GM12878 (cell line): ENCODE measurements around the gene BTBD6. TPM values are rescaled to one million over a fixed set of nuclear protein-coding genes. Genes with fewer than 3 reads are reported as not detected.

ENCODE experiments used
- BMI1 ChIP-seq: fragments of 450-650 bp; IDR thresholded peaks from 2 replicates; pipeline ENCODE4 v1.6.1; 2016; ENCODE audit warnings: mild to moderate bottlenecking, moderate library complexity, borderline replicate concordance
- GABPA ChIP-seq: IDR thresholded peaks from 2 replicates; pipeline ENCODE4 v1.6.1; 2014; ENCODE audit warnings: antibody characterized with exemption, low read depth, mild to moderate bottlenecking, inconsistent platforms
- NR2F1 ChIP-seq: fragments of 450-650 bp; conservative IDR thresholded peaks from 2 replicates; pipeline ENCODE4 v1.6.1; 2017; ENCODE audit warnings: mild to moderate bottlenecking
- SMAD1 ChIP-seq: fragments of 450-650 bp; IDR thresholded peaks from 2 replicates; pipeline ENCODE4 v1.6.1; 2018; ENCODE audit warnings: mild to moderate bottlenecking, low read depth; ENCODE audit not compliant: partially characterized antibody
- YY1 ChIP-seq: IDR thresholded peaks from 2 replicates; pipeline ENCODE4 v1.6.1; 2011; ENCODE audit warnings: low read depth, mild to moderate bottlenecking, low read length
- ZBTB33 ChIP-seq: fragments of 450-650 bp; IDR thresholded peaks from 2 replicates; pipeline ENCODE4 v1.6.1; 2017; ENCODE audit warnings: mild to moderate bottlenecking
- polyA plus RNA-seq, 11 experiments: library from polyadenylated mRNA; depleted of rRNA in 4 of 11; unstranded in 6 of 11; stranded (reverse) in 5 of 11; fragments of >200 nt; fragmentation: Nextera tagmentation in 4 of 11; fragmentation: Illumina TruSeq in 1 of 11; extraction: Ambion mirVana in 4 of 11; extraction: Trizol in 1 of 11; gene quantifications; 1 replicate in 1 of 11; 2 replicates in 10 of 11; pipeline versions ENCODE4 v1.2.1 to v1.2.3, GENCODE V29; 2011 to 2016; ENCODE audit warnings: inconsistent platforms in 2 of 11, missing spikeins in 2 of 11, low read depth in 1 of 11
- total RNA-seq, 4 experiments: library from RNA; depleted of rRNA in 3 of 4; stranded (reverse); fragments of >200 nt in 3 of 4; fragmentation: Illumina TruSeq in 1 of 4; extraction: Trizol in 1 of 4; gene quantifications; 2 replicates each; pipeline versions ENCODE4 v1.2.1 to v1.2.3, GENCODE V29; 2013 to 2021
- TF ChIP-seq, protein P1 (sequence below): IDR thresholded peaks from 2 replicates; pipeline ENCODE4 v1.6.1; 2012; ENCODE audit warnings: improper control_type of control experiment, low read depth, low read length; ENCODE audit not compliant: insufficient replicate concordance

Gene BTBD6
- total and polyA plus RNA-seq, 10 of the 15 experiments (the other 5 are each of a cell fraction or from before 2014, with no cell fraction given): 1.4 to 36.5 (median 15.8) TPM

GRCh38 chr14:105209091-105209490, 39.2 kb upstream of the BTBD6 start (continued):
- no peak for TF ChIP-seq GABPA
- no peak for TF ChIP-seq SMAD1
- TF ChIP-seq, protein P1, sequence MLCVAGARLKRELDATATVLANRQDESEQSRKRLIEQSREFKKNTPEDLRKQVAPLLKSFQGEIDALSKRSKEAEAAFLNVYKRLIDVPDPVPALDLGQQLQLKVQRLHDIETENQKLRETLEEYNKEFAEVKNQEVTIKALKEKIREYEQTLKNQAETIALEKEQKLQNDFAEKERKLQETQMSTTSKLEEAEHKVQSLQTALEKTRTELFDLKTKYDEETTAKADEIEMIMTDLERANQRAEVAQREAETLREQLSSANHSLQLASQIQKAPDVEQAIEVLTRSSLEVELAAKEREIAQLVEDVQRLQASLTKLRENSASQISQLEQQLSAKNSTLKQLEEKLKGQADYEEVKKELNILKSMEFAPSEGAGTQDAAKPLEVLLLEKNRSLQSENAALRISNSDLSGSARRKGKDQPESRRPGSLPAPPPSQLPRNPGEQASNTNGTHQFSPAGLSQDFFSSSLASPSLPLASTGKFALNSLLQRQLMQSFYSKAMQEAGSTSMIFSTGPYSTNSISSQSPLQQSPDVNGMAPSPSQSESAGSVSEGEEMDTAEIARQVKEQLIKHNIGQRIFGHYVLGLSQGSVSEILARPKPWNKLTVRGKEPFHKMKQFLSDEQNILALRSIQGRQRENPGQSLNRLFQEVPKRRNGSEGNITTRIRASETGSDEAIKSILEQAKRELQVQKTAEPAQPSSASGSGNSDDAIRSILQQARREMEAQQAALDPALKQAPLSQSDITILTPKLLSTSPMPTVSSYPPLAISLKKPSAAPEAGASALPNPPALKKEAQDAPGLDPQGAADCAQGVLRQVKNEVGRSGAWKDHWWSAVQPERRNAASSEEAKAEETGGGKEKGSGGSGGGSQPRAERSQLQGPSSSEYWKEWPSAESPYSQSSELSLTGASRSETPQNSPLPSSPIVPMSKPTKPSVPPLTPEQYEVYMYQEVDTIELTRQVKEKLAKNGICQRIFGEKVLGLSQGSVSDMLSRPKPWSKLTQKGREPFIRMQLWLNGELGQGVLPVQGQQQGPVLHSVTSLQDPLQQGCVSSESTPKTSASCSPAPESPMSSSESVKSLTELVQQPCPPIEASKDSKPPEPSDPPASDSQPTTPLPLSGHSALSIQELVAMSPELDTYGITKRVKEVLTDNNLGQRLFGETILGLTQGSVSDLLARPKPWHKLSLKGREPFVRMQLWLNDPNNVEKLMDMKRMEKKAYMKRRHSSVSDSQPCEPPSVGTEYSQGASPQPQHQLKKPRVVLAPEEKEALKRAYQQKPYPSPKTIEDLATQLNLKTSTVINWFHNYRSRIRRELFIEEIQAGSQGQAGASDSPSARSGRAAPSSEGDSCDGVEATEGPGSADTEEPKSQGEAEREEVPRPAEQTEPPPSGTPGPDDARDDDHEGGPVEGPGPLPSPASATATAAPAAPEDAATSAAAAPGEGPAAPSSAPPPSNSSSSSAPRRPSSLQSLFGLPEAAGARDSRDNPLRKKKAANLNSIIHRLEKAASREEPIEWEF: no peak
- TF ChIP-seq YY1: no peak
- no peak for TF ChIP-seq NR2F1
- TF ChIP-seq ZBTB33: no peak
- TF ChIP-seq BMI1: no peak
